T-helper 17 cell (primary cell): ENCODE data around the gene HPX. TPM values are rescaled to one million over a fixed set of nuclear protein-coding genes. Genes with fewer than 3 reads are reported as not detected.
"Not testable (repeated sequence)": the region's sequence is repeated elsewhere in the genome, so short reads cannot be mapped to it uniquely, and the experiment has no call there.

Experiments used
- ATAC-seq: fragments of 150-1000 bp; cut with Tn5 transposase; 2 replicates; pipeline ENCODE4 v1.10.0; 2021; ENCODE audit warnings: mild to moderate bottlenecking, moderate library complexity
- DNase-seq, 3 donors: peaks; one replicate each; pipeline versions ENCODE4 v3.0.0 to v3.0.0-alpha.2; 2020 to 2021
- H3K9me3 ChIP-seq: one replicate; pipeline ENCODE4 v1.7.0; 2013; ENCODE audit warnings: low read length, mild to moderate bottlenecking; ENCODE audit not compliant: control insufficient read depth, poor library complexity, severe bottlenecking
- H3K27ac Mint-ChIP-seq: one replicate; pipeline ENCODE4 v1.8.0; 2022; ENCODE audit warnings: mild to moderate bottlenecking, moderate library complexity, mixed read lengths
- H3K27me3 Mint-ChIP-seq: one replicate; pipeline ENCODE4 v1.8.0; 2022; ENCODE audit warnings: mixed read lengths
- H3K36me3 Mint-ChIP-seq: one replicate; pipeline ENCODE4 v1.8.0; 2022; ENCODE audit warnings: low read depth, mixed read lengths
- H3K4me1 Mint-ChIP-seq: one replicate; pipeline ENCODE4 v1.8.0; 2022; ENCODE audit warnings: mild to moderate bottlenecking, mixed read lengths
- H3K4me3 Mint-ChIP-seq: one replicate; pipeline ENCODE4 v1.8.0; 2022; ENCODE audit warnings: mild to moderate bottlenecking, moderate library complexity, mixed read lengths
- total RNA-seq, 4 donors: library from RNA in 2 of 4; stranded (reverse) in 2 of 4; gene quantifications; one replicate each; pipeline ENCODE4 v1.2.3 and lab custom pipeline; 2022 to 2026

The HPX gene
- total RNA-seq, 2 donors from 2014 or later = 0.47 to 0.86 TPM

DNA sequence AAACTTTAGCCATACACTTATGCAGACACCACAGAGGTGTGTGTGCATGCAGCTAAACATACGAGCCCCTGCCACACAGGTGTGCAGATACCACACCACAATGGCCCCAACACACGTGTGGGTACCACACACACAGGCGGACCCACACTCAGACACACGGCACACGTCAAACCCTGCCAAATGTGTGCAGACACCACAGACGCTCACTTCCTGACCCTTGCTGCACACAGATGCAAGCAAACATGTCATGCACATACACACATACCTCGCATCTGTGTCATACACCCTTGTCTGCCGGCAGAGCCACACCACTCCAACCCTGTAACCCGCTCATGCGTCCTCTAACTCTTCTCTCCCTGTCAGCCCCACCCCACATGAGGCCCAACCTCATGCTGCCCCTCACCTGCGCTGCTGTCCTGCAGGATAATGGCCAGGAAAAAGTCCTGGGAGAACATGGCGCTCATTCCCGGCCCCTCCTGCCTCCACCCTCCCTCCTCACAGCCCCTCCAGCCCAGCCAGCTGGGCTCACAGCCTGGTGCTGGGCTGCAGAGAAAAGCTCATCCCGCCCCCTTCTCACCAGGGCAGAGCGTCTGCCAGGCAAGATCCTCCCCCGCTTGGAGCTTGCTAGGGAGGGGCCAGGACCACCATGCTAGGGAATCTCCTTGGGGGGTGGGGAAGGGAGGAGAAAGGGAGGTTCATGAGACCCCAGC lies 36.3 kb downstream of the HPX start:
- peak; percentile 35 for ATAC-seq
- no peak for DNase-seq
- peak overlapping the region; percentile 87 for H3K4me3 Mint-ChIP-seq
- H3K9me3 ChIP-seq = no peaks in the 10 kb centered on the region
- no peaks in the 10 kb centered on the region for H3K27me3 Mint-ChIP-seq
- peaks cover 7% of the 10 kb centered on the region for H3K36me3 Mint-ChIP-seq
- peak overlapping the region; percentile 96 for H3K27ac Mint-ChIP-seq
- H3K4me1 Mint-ChIP-seq = peaks cover 60% of the 10 kb centered on the region

DNA sequence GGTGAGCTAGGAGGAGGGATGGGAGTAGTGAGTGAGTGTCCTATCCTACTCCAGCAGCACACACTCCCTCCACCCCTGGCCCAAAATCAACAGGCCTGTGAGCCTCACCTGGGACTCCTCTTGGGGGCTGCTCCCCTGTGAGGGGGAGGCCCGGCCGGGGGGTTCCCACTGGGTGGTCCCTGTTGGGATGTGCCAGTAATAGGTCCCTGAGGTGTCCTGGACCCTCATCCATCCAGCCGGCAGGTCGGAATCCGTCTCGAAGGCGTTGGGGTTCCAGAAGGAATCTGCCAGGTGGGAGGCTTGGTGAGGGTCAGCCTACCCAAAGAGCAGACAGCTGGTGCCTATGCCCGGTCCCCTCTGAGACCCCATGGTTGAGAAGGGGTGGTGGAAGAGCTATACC lies 37.2 kb downstream of the HPX start:
- no peaks in the 10 kb centered on the region for H3K9me3 ChIP-seq
- Mint-ChIP-seq H3K27me3 (no peaks in the 10 kb centered on the region), H3K27ac (peak overlapping the region; percentile 96), H3K4me3 (peak overlapping the region; percentile 94), H3K36me3 (peaks cover 7% of the 10 kb centered on the region), H3K4me1 (peaks cover 63% of the 10 kb centered on the region)
- no peak for ATAC-seq
- DNase-seq = no peak

DNA sequence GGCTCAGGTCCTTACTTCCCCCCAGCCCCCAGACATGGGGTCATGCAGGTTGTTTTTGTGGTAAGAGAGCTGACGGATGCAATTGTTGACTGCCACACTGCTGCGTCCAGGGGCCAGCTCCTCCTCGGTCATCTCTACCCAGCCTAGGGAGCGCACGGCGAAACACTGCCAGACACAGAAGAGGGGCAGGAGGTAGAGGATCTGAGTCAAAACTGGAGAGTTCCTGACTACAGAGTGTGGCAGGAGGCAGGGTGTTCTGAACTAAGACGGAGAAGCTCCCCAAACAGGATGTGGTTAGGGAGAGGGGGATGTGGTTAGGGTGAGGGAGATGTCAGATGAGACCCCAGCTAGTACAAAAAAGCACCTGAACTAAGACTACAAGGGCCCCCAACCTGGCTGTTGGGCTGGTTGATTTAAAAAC lies 38.2 kb downstream of the HPX start:
- peaks cover 4% of the 10 kb centered on the region for H3K36me3 Mint-ChIP-seq

DNA sequence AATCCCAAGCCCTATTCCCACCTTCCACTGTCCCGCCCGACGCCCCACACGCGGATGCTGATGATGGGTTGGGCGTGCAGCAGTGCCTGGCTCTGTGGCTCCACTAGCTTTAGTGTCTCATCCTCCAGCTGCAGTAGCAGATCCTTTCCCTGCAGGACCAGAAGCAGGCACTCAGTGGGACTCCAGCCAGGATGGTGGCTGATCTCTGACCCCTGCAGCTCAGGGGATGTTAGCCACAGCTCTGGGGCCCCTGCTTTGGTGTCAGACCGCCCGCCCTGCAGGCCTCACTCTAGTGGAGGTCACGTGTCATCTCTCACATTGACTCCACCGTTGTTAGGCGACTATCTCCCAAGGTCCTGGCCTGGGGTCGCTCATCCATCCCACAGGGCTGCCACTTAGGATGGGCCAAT lies 38.7 kb downstream of the HPX start:
- peak overlapping the region; percentile 96 for H3K27ac Mint-ChIP-seq
- ATAC-seq (peak; percentile 29), DNase-seq (no peak)
- H3K36me3 Mint-ChIP-seq = peaks cover 4% of the 10 kb centered on the region
- H3K4me1 Mint-ChIP-seq = peaks cover 60% of the 10 kb centered on the region
- H3K27me3 Mint-ChIP-seq = no peaks in the 10 kb centered on the region
- peak overlapping the region; percentile 94 for H3K4me3 Mint-ChIP-seq
- no peaks in the 10 kb centered on the region for H3K9me3 ChIP-seq

More for the DNA sequence above, 38.2 kb downstream of the HPX start:
- H3K9me3 ChIP-seq = no peaks in the 10 kb centered on the region
- Mint-ChIP-seq H3K4me1 (peaks cover 63% of the 10 kb centered on the region), H3K27ac (peak overlapping the region; percentile 96), H3K27me3 (no peaks in the 10 kb centered on the region), H3K4me3 (peak overlapping the region; percentile 94)
- DNase-seq (peak in 2 of 3 donors; percentile 36 to 55), ATAC-seq (peak; percentile 92)

DNA sequence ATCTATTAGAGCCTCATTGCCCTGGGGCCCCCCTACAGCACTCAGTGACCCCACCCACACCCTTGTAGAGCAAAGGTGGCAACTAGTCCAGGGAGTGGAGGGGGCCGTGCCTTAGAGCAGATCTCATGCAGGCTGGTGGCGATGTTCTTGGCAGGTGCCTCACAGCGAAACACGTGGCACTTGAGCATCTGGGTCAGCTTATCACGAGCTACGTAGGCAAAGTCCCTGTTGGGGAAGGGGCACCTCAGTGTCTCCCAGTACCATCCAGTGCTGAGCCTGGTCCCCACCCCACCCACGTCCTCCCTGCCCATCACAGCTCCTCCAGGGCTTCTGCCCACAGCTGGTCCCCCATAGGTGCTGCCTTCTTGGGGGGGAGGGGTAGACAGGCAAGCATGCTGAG lies 39.3 kb downstream of the HPX start:
- Mint-ChIP-seq H3K4me3 (peak overlapping the region; percentile 75), H3K36me3 (peaks cover 4% of the 10 kb centered on the region), H3K27me3 (no peaks in the 10 kb centered on the region), H3K4me1 (peaks cover 55% of the 10 kb centered on the region), H3K27ac (no peak overlapping the region)
- ATAC-seq = no peak
- no peaks in the 10 kb centered on the region for H3K9me3 ChIP-seq
- no peak for DNase-seq

DNA sequence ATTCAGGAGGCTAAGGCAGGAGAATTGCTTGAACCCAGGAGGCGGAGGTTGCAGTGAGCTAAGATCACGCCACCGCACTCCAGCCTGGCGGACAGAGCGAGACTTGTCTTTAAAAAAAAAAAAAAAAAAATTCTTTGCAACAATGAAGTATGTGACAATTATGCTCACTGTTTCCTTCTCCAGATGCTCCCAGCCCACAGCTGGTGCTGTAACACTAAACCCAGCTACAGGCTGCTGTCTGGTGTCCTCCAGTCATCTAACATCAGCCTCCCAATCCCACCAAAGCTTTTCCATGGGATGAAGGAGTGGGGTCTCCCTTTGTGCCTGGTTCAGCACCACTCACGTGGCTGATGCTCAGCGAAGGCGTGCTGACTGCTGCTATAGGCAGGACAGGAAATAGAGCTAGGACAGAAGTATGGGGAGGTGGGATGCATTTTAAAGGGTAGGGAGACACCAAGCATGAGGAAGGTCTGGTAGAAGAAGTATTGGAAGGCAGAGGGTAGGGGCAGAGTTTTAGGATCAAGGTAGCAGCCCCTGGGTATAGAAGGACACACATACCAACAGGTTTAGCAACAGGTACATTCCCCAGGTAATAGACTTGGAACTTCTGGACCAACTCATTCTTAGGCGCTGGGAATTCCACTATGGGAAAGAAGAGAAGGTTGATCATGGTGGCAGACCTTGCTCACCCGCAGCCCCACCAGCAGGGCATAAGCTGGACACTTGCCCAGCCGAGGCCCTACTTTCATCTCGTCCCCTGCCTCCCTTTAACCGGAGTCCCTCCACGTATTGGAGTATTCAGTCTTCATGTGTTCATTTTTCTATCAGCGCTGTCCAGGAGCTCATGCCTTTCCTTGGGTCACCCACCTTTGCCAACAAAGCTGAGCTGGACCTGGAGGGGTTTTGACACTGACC lies 40.1 kb downstream of the HPX start:
- H3K36me3 Mint-ChIP-seq = peaks cover 9% of the 10 kb centered on the region
- H3K27me3 Mint-ChIP-seq = no peaks in the 10 kb centered on the region
- DNase-seq = no peak
- ATAC-seq = no peak
- peak overlapping the region; percentile 75 for H3K4me3 Mint-ChIP-seq
- H3K4me1 Mint-ChIP-seq = peaks cover 51% of the 10 kb centered on the region
- no peaks in the 10 kb centered on the region for H3K9me3 ChIP-seq
- H3K27ac Mint-ChIP-seq = peak overlapping the region; percentile 69

DNA sequence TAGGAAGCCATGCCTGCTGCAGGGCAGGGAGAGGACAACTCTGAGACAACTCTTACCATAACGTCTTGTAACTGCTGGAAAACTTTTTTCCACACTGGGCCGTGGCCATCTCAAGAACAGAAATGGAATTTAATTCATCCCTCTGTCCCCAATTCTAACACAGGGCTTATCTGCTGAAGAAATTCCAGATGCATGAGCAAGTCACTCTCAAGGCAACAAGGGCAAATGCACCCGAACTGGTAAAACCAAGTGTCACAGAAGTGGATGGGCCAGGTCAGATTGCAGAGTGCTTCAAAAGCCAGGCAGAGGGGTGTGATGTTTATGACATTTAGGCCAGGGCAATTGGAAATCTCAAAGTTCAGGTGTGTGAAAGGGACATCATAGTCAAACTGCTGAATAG lies 43.2 kb downstream of the HPX start:
- DNase-seq (no peak), ATAC-seq (no peak)
- H3K4me3 Mint-ChIP-seq = no peak overlapping the region
- H3K36me3 Mint-ChIP-seq = peaks cover 9% of the 10 kb centered on the region
- peak overlapping the region; percentile 88 for H3K27ac Mint-ChIP-seq
- no peaks in the 10 kb centered on the region for H3K9me3 ChIP-seq
- H3K4me1 Mint-ChIP-seq = peaks cover 37% of the 10 kb centered on the region
- H3K27me3 Mint-ChIP-seq = no peaks in the 10 kb centered on the region

DNA sequence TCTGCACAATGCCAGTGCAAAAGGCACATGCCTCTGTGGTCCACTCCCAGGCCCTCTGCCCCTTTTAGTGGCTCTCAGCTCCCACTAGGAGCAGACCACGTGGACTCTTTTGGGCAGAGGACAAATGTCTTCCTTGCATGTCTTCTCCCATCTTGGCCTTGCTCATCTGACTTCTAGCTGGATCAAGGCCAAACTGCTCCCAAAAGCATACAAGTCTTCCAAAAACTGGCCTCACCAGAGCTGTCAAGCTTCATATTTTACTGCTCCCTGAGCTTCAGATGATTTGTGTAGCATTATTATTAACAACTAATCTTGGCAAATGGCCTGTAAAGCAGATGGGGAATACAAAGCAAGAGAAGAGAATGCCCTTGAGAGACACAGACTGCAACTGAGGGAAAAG lies 43.6 kb downstream of the HPX start:
- no peaks in the 10 kb centered on the region for H3K9me3 ChIP-seq
- H3K4me3 Mint-ChIP-seq = no peak overlapping the region
- ATAC-seq (no peak), DNase-seq (no peak)
- peak overlapping the region; percentile 88 for H3K27ac Mint-ChIP-seq
- peaks cover 34% of the 10 kb centered on the region for H3K4me1 Mint-ChIP-seq
- peaks cover 9% of the 10 kb centered on the region for H3K36me3 Mint-ChIP-seq
- no peaks in the 10 kb centered on the region for H3K27me3 Mint-ChIP-seq

DNA sequence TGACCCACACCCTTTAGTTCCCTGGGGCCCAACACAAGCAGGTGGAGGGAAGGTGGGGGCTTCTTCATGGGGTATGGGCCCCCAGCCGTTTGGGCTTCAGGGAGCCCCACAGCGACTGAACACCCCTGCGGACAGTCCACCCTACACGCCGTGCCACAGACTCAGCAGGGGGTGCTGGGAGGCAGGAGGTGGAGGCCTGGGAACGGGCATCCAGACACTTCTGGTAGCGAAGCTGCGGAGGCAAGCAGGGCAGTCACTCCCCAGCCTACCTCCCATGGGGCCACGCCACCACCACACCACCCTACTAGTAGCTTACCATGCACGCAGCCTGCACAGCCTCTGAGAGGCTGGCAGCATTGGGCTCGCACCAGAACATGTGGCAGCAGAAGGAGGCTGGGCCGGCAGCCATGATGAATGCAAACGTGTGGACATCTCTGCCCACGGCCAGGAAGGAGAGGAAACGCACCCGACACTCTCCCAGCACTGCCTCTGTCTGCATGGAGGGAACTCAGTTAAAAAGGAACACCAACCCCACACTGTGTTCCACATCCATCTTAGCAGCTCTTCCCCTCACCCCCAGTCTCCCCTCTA lies 45.2 kb downstream of the HPX start:
- Mint-ChIP-seq H3K4me3 (no peak overlapping the region), H3K27me3 (no peaks in the 10 kb centered on the region), H3K36me3 (peaks cover 7% of the 10 kb centered on the region), H3K4me1 (peaks cover 34% of the 10 kb centered on the region), H3K27ac (no peak overlapping the region)
- no peak for ATAC-seq
- no peaks in the 10 kb centered on the region for H3K9me3 ChIP-seq
- DNase-seq = no peak

DNA sequence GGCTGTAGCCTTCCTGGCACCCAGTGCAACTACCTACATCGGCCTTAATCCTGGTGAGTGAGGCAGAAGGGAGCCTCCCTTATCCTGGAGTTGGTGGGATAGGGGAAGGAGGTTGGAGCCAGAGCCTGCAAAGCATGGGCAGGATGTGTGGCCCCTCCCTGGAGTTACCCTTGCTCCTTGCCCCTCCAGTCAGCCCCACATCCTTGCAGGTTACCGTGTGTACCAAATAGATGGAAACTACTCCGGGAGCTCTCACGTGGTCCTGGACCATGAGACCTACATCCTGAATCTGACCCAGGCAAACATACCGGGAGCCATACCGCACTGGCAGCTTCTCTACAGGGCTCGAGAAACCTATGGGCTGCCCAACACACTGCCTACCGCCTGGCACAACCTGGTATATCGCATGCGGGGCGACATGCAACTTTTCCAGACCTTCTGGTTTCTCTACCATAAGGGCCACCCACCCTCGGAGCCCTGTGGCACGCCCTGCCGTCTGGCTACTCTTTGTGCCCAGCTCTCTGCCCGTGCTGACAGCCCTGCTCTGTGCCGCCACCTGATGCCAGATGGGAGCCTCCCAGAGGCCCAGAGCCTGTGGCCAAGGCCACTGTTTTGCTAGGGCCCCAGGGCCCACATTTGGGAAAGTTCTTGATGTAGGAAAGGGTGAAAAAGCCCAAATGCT lies 46.7 kb downstream of the HPX start:
- H3K4me1 Mint-ChIP-seq = peaks cover 37% of the 10 kb centered on the region
- H3K36me3 Mint-ChIP-seq = peaks cover 5% of the 10 kb centered on the region
- peak overlapping the region; percentile 84 for H3K27ac Mint-ChIP-seq
- H3K4me3 Mint-ChIP-seq = no peak overlapping the region
- no peaks in the 10 kb centered on the region for H3K9me3 ChIP-seq
- DNase-seq = no peak
- no peaks in the 10 kb centered on the region for H3K27me3 Mint-ChIP-seq
- ATAC-seq = no peak

DNA sequence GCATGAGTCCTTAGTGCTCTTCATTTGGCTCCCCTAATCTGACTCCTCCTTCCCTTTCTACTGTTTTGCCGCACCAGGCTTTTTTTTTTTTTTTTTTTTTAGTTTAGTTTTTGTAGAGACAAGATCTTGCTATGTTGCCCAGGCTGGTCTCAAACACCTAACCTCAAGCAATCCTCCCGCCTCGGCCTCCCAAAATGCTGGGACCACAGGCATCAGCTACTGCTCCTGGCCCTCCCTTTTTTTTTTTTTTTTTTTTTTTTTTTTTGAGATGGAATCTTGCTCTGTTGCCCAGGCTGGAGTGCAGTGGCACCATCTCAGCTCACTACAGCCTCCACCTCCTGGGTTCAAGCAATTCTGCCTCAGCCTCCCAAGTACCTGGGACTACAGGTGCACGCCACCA lies 48.5 kb downstream of the HPX start:
- peaks cover 36% of the 10 kb centered on the region for H3K4me1 Mint-ChIP-seq
- ATAC-seq, DNase-seq, H3K9me3 ChIP-seq, H3K27me3 Mint-ChIP-seq, H3K36me3 Mint-ChIP-seq: not testable (repeated sequence)
- H3K4me3 Mint-ChIP-seq = peak overlapping the region; percentile 94
- peak overlapping the region; percentile 84 for H3K27ac Mint-ChIP-seq

DNA sequence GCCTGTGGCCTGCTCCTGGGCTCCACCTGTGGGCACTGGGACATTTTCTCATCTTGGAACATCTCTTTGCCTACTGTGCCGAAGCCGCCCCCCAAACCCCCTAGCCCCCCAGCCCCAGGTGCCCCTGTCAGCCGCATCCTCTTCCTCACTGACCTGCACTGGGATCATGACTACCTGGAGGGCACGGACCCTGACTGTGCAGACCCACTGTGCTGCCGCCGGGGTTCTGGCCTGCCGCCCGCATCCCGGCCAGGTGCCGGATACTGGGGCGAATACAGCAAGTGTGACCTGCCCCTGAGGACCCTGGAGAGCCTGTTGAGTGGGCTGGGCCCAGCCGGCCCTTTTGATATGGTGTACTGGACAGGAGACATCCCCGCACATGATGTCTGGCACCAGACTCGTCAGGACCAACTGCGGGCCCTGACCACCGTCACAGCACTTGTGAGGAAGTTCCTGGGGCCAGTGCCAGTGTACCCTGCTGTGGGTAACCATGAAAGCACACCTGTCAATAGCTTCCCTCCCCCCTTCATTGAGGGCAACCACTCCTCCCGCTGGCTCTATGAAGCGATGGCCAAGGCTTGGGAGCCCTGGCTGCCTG lies 49.2 kb downstream of the HPX start:
- Mint-ChIP-seq H3K4me3 (peak overlapping the region; percentile 94), H3K27ac (no peak overlapping the region), H3K36me3 (peaks cover 5% of the 10 kb centered on the region), H3K4me1 (peaks cover 36% of the 10 kb centered on the region), H3K27me3 (no peaks in the 10 kb centered on the region)
- DNase-seq (no peak), ATAC-seq (no peak)
- no peaks in the 10 kb centered on the region for H3K9me3 ChIP-seq
